H9 (cell line): ENCODE measurements around the gene PAK5. TPM values are rescaled to one million over a fixed set of nuclear protein-coding genes. Genes with fewer than 3 reads are reported as not detected.

Experiments used
- DNase-seq: peaks from one replicate; pipeline ENCODE4 v3.0.0-alpha.2; 2017
- H2AFZ ChIP-seq: one replicate; pipeline ENCODE4 v1.6.1; 2013; ENCODE audit warnings: mild to moderate bottlenecking, low read length, control low read depth, moderate library complexity
- H2AK5ac ChIP-seq: 2 replicates; pipeline ENCODE4 v1.6.1; 2013; ENCODE audit warnings: low read length, control low read depth, mixed read lengths; ENCODE audit not compliant: insufficient read length
- H2BK120ac ChIP-seq: one replicate; pipeline ENCODE4 v1.6.1; 2013; ENCODE audit warnings: low read depth, mild to moderate bottlenecking, low read length, control low read depth, inconsistent platforms; ENCODE audit not compliant: poor library complexity, severe bottlenecking
- H2BK12ac ChIP-seq: 2 replicates; pipeline ENCODE4 v1.6.1; 2013; ENCODE audit warnings: low read length, control low read depth, mixed read lengths, low read depth; ENCODE audit not compliant: insufficient read length
- H2BK15ac ChIP-seq: 2 replicates; pipeline ENCODE4 v1.6.1; 2013; ENCODE audit warnings: low read depth, low read length, control low read depth
- H2BK20ac ChIP-seq: one replicate; pipeline ENCODE4 v1.6.1; 2013; ENCODE audit warnings: low read depth, mild to moderate bottlenecking, low read length, control low read depth, inconsistent platforms; ENCODE audit not compliant: poor library complexity, severe bottlenecking
- H2BK5ac ChIP-seq: 2 replicates; pipeline ENCODE4 v1.6.1; 2013; ENCODE audit warnings: low read length, control low read depth, mixed read lengths; ENCODE audit not compliant: insufficient read length
- H3K14ac ChIP-seq: 2 replicates; pipeline ENCODE4 v1.6.1; 2013; ENCODE audit warnings: low read length, control low read depth; ENCODE audit not compliant: insufficient read depth
- H3K18ac ChIP-seq: 2 replicates; pipeline ENCODE4 v1.6.1; 2013; ENCODE audit warnings: low read depth, mild to moderate bottlenecking, mixed read lengths, low read length, control low read depth; ENCODE audit not compliant: insufficient read length
- H3K23ac ChIP-seq: 2 replicates; pipeline ENCODE4 v1.6.1; 2013; ENCODE audit warnings: low read length, control low read depth, mixed read lengths, low read depth; ENCODE audit not compliant: insufficient read length
- H3K23me2 ChIP-seq: 2 replicates; pipeline ENCODE4 v1.6.1; 2013; ENCODE audit warnings: low read depth, mild to moderate bottlenecking, mixed read lengths, low read length, control low read depth; ENCODE audit not compliant: insufficient read length, poor library complexity, severe bottlenecking
- H3K27ac ChIP-seq: 2 replicates; pipeline ENCODE4 v1.5.1; 2013; ENCODE audit warnings: low read length, control low read depth, mixed read lengths, low read depth; ENCODE audit not compliant: insufficient read length
- H3K27me3 ChIP-seq: 2 replicates; pipeline ENCODE4 v1.6.1; 2013; ENCODE audit warnings: low read length, control low read depth, inconsistent platforms; ENCODE audit not compliant: insufficient read depth
- H3K4ac ChIP-seq: 2 replicates; pipeline ENCODE4 v1.6.1; 2013; ENCODE audit warnings: low read depth, mild to moderate bottlenecking, control low read depth, inconsistent platforms, low read length, moderate library complexity
- H3K4me1 ChIP-seq: 2 replicates; pipeline ENCODE4 v1.6.1; 2013; ENCODE audit warnings: low read length, control low read depth, inconsistent platforms; ENCODE audit not compliant: insufficient read depth
- H3K4me2 ChIP-seq: 2 replicates; pipeline ENCODE4 v1.6.1; 2013; ENCODE audit warnings: low read length, control low read depth, mixed read lengths; ENCODE audit not compliant: insufficient read length, insufficient read depth
- H3K56ac ChIP-seq: 2 replicates; pipeline ENCODE4 v1.6.1; 2013; ENCODE audit warnings: low read depth, mild to moderate bottlenecking, mixed read lengths, low read length, control low read depth; ENCODE audit not compliant: insufficient read length
- H3K79me1 ChIP-seq: 2 replicates; pipeline ENCODE4 v1.6.1; 2013; ENCODE audit warnings: low read depth, mild to moderate bottlenecking, moderate library complexity, low read length, control low read depth, inconsistent platforms; ENCODE audit not compliant: insufficient read depth, poor library complexity, severe bottlenecking
- H3K79me2 ChIP-seq: 2 replicates; pipeline ENCODE4 v1.6.1; 2013; ENCODE audit warnings: low read length, control low read depth, inconsistent platforms; ENCODE audit not compliant: insufficient read depth
- H3K9ac ChIP-seq: 2 replicates; pipeline ENCODE4 v1.6.1; 2013; ENCODE audit warnings: low read length, control low read depth, mixed read lengths; ENCODE audit not compliant: insufficient read length; ENCODE audit errors: extremely low read depth
- H3K9me3 ChIP-seq: one replicate; pipeline ENCODE4 v1.6.1; 2013; ENCODE audit warnings: low read depth, low read length, inconsistent platforms; ENCODE audit not compliant: control insufficient read depth
- H3T11ph ChIP-seq: one replicate; pipeline ENCODE4 v1.6.1; 2013; ENCODE audit warnings: mild to moderate bottlenecking, low read length, control low read depth, inconsistent platforms
- H4K20me1 ChIP-seq: one replicate; pipeline ENCODE4 v1.6.1; 2013; ENCODE audit not compliant: control insufficient read depth, insufficient read length, insufficient read depth
- H4K5ac ChIP-seq: 2 replicates; pipeline ENCODE4 v1.6.1; 2013; ENCODE audit warnings: low read depth, mild to moderate bottlenecking, mixed read lengths, low read length, control low read depth; ENCODE audit not compliant: insufficient read length
- H4K8ac ChIP-seq: replicated peaks from 2 replicates; pipeline ENCODE4 v1.6.1; 2013; ENCODE audit warnings: low read length, control low read depth, mixed read lengths, low read depth; ENCODE audit not compliant: insufficient read length
- H4K91ac ChIP-seq: 2 replicates; pipeline ENCODE4 v1.6.1; 2013; ENCODE audit warnings: low read depth, mild to moderate bottlenecking, moderate library complexity, mixed read lengths, low read length, control low read depth; ENCODE audit not compliant: insufficient read length
- H3K27ac Mint-ChIP-seq, 3 experiments: 2 replicates in 2 of 3; 3 replicates in 1 of 3; pipeline ENCODE4 v1.8.0; 2020 to 2021; ENCODE audit warnings: mixed read lengths in 3 of 3, mild to moderate bottlenecking in 1 of 3, moderate library complexity in 1 of 3
- H3K27me3 Mint-ChIP-seq: 2 replicates; pipeline ENCODE4 v1.8.0; 2021; ENCODE audit warnings: low read depth, mild to moderate bottlenecking, moderate library complexity, mixed read lengths
- H3K36me3 Mint-ChIP-seq, 3 experiments: 2 replicates in 2 of 3; 3 replicates in 1 of 3; pipeline ENCODE4 v1.8.0; 2020 to 2021; ENCODE audit warnings: low read depth in 3 of 3, mixed read lengths in 3 of 3; ENCODE audit not compliant: insufficient read depth in 1 of 3
- H3K4me1 Mint-ChIP-seq, 2 experiments: 2 replicates each; pipeline ENCODE4 v1.8.0; 2020; ENCODE audit warnings: mixed read lengths in 2 of 2
- H3K4me3 Mint-ChIP-seq, 2 experiments: 2 replicates in 1 of 2; 3 replicates in 1 of 2; pipeline ENCODE4 v1.8.0; 2020 to 2021; ENCODE audit warnings: mild to moderate bottlenecking in 2 of 2, mixed read lengths in 2 of 2, moderate library complexity in 1 of 2
- H3K9me3 Mint-ChIP-seq, 2 experiments: 2 replicates in 1 of 2; 3 replicates in 1 of 2; pipeline ENCODE4 v1.8.0; 2020; ENCODE audit warnings: mild to moderate bottlenecking in 2 of 2, mixed read lengths in 2 of 2, moderate library complexity in 1 of 2
- WGBS: extraction: QIAGEN DNeasy Blood & Tissue Kit; methylation state at CpG from one replicate; pipeline ENCODE4 v1.1.7; 2013; ENCODE audit warnings: missing lambda C conversion rate, low lambda C conversion rate, mixed read lengths; ENCODE audit not compliant: insufficient read length; ENCODE audit errors: extremely low coverage; 5-methylcytosine and 5-hydroxymethylcytosine counted together
- total RNA-seq: library from RNA; stranded (reverse); gene quantifications from 2 replicates; pipeline ENCODE4 v1.2.1, GENCODE V29; 2021
- TF ChIP-seq, protein P1 (sequence below): fragments of 200-600 bp; sonication (generic); conservative IDR thresholded peaks from 3 replicates; pipeline ENCODE4 v1.8.0; 2021; ENCODE audit warnings: antibody characterized with exemption, mild to moderate bottlenecking

PAK5 gene
- total RNA-seq, 1 experiment from 2014 or later = 0.20 TPM

DNA sequence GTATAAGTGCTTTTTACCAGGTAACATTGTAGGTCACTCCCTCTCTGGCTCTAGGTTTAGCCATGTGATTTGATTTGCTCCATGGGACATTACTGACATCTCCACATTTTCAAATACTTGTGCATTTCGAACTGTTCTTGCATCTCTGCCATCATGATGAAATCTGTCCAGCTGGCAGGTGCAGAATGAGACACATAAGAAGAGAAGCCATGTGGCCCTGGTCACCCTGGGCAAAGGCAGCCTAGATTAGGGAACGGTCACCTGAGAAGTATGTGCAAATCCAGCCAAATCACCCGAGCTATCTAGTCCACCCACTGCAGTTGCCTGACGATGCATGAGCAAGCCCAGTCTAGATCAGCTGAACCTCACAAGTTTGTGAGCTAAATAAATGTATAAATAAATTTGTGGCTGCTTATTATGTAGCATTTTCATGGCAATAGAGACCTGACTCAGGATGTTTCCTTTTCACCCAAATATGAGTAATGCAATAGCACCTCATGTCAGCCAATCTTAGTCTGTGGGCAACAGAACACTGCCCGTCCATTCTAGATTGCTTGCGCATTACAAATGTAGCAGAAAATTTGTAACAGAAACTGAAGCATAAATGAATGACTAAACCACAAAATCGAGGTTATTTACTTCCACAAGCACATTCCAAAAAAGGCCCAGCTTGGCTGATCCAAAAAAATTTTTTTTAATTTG lies 115.2 kb downstream of the PAK5 start:
- Histone ChIP-seq H4K20me1 (no peaks in the 10 kb centered on the region), H4K91ac (no peak overlapping the region), H2BK5ac (no peak overlapping the region), H3K27ac (no peak overlapping the region), H3K79me1 (no peaks in the 10 kb centered on the region), H4K8ac (no peak overlapping the region), H3K9ac (no peak overlapping the region), H3K23me2 (no peaks in the 10 kb centered on the region), H3K18ac (no peak overlapping the region), H2AK5ac (no peak overlapping the region), H3T11ph (no peak overlapping the region), H2AFZ (no peak overlapping the region), H4K5ac (no peak overlapping the region), H3K14ac (no peak overlapping the region), H3K4me2 (no peak overlapping the region), H2BK15ac (no peak overlapping the region), H3K23ac (no peak overlapping the region), H3K79me2 (no peaks in the 10 kb centered on the region), H3K4ac (no peak overlapping the region), H2BK20ac (no peak overlapping the region), H3K9me3 (no peaks in the 10 kb centered on the region), H3K27me3 (no peaks in the 10 kb centered on the region), H3K56ac (no peak overlapping the region), H2BK120ac (no peak overlapping the region), H2BK12ac (no peak overlapping the region), H3K4me1 (no peaks in the 10 kb centered on the region)
- DNase-seq = no peak
- Mint-ChIP-seq H3K9me3 (peaks cover 0 to 2% of the 10 kb centered on the region in 2 experiments; a peak in 1 of 5 replicates), H3K4me3 (no peak overlapping the region), H3K4me1 (no peaks in the 10 kb centered on the region), H3K27ac (no peak overlapping the region; a peak in 1 of 7 replicates), H3K36me3 (no peaks in the 10 kb centered on the region), H3K27me3 (no peaks in the 10 kb centered on the region)
- no CpG with 5 or more reads among the region's 7 CpGs for WGBS
- TF ChIP-seq, protein P1, sequence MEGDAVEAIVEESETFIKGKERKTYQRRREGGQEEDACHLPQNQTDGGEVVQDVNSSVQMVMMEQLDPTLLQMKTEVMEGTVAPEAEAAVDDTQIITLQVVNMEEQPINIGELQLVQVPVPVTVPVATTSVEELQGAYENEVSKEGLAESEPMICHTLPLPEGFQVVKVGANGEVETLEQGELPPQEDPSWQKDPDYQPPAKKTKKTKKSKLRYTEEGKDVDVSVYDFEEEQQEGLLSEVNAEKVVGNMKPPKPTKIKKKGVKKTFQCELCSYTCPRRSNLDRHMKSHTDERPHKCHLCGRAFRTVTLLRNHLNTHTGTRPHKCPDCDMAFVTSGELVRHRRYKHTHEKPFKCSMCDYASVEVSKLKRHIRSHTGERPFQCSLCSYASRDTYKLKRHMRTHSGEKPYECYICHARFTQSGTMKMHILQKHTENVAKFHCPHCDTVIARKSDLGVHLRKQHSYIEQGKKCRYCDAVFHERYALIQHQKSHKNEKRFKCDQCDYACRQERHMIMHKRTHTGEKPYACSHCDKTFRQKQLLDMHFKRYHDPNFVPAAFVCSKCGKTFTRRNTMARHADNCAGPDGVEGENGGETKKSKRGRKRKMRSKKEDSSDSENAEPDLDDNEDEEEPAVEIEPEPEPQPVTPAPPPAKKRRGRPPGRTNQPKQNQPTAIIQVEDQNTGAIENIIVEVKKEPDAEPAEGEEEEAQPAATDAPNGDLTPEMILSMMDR = no peak
